ENCODE measurements around the gene HES5.

HES5 gene

GRCh38 chr1:2501041-2501819 lies 28.8 kb downstream of the HES5 start:
- no peak for TF ChIP-seq CTCF (IDR thresholded peaks at IDR 0.05; ENCODE audit: insufficient read depth, low read length, missing control alignments)
- CTCF ChIA-PET: no interaction called here
- POLR2A ChIA-PET: no interaction called here
- no peak overlapping the region for H3K4me3 ChIP-seq (ENCODE audit: low read depth, low read length)
- DNase-seq (ENCODE audit: low read depth, low spot score): no peak

- no peak for DNase-seq (ENCODE audit: low read depth, low spot score)
- CTCF ChIA-PET: interaction anchor here (0.6 kb wide), 1 partner anchor 9 kb away, joined by 3 read pairs; no protein-coding TSS in a partner anchor
- H3K4me3 ChIP-seq (ENCODE audit: low read depth, low read length): no peak overlapping the region
- POLR2A ChIA-PET: no interaction called here
- no peak for TF ChIP-seq CTCF (IDR thresholded peaks at IDR 0.05; ENCODE audit: insufficient read depth, low read length, missing control alignments)
Measured at GRCh38 chr1:2499986-2500596, 30.0 kb downstream of the HES5 start.

- POLR2A ChIA-PET: no interaction called here
- no peak for DNase-seq (ENCODE audit: low read depth, low spot score)
- CTCF ChIA-PET: no interaction called here
- no peak for TF ChIP-seq CTCF (IDR thresholded peaks at IDR 0.05; ENCODE audit: insufficient read depth, low read length, missing control alignments)
- no peak overlapping the region for H3K4me3 ChIP-seq (ENCODE audit: low read depth, low read length)
Measured at GRCh38 chr1:2499260-2499659, 30.8 kb downstream of the HES5 start.

GRCh38 chr1:2498648-2499047 lies 31.4 kb downstream of the HES5 start:
- no peak overlapping the region for H3K4me3 ChIP-seq (ENCODE audit: low read depth, low read length)
- ChIA-PET POLR2A (no interaction called here), CTCF (no interaction called here)
- DNase-seq (ENCODE audit: low read depth, low spot score): no peak
- no peak for TF ChIP-seq CTCF (IDR thresholded peaks at IDR 0.05; ENCODE audit: insufficient read depth, low read length, missing control alignments)

- CTCF ChIA-PET: no interaction called here
- POLR2A ChIA-PET: no interaction called here
- no peak for DNase-seq (ENCODE audit: low read depth, low spot score)
- no peak overlapping the region for H3K4me3 ChIP-seq (ENCODE audit: low read depth, low read length)
- no peak for TF ChIP-seq CTCF (IDR thresholded peaks at IDR 0.05; ENCODE audit: insufficient read depth, low read length, missing control alignments)
Measured at GRCh38 chr1:2497891-2498290, 32.2 kb downstream of the HES5 start.

GRCh38 chr1:2496746-2497145 lies 33.3 kb downstream of the HES5 start:
- ChIA-PET CTCF (interaction anchor here (1.3 kb wide), 1 partner anchor 52 kb away, joined by 3 read pairs; no protein-coding TSS in a partner anchor), POLR2A (no interaction called here)
- no peak overlapping the region for H3K4me3 ChIP-seq (ENCODE audit: low read depth, low read length)
- TF ChIP-seq CTCF (IDR thresholded peaks at IDR 0.05; ENCODE audit: insufficient read depth, low read length, missing control alignments): no peak
- no peak for DNase-seq (ENCODE audit: low read depth, low spot score)

All from AG04449 (cell line).